GM12873 (cell line): ENCODE measurements around the gene CCDC82.

Source experiments
- TF ChIP-seq, protein P1 (sequence below): IDR thresholded peaks from 2 replicates; pipeline ENCODE4 v1.5.1; 2012; ENCODE audit warnings: low read depth, mild to moderate bottlenecking, moderate library complexity, low read length, control low read depth; ENCODE audit not compliant: insufficient read depth; ENCODE audit errors: missing control alignments

CCDC82 gene

DNA sequence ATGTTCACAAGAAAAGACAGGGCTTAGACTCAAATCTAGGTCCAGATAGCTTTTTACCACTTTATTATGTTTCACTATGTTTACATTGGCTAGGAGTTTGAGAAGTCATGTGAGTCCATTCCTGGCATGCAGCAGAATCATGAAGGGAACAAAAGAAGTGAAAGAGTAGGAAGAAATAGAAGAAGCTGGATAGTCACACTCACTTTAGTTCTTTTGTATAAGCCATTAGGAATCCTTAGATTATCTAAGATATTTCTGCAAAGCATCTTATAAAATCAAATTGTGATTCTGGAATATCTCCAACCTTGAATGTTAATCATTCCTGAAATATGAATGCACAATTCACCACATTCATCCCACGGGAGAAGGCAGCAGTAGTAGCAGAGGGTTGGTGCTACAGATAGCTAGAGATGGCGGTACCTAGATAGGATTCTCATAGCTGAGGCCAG lies 78.6 kb downstream of the CCDC82 start:
- TF ChIP-seq, protein P1, sequence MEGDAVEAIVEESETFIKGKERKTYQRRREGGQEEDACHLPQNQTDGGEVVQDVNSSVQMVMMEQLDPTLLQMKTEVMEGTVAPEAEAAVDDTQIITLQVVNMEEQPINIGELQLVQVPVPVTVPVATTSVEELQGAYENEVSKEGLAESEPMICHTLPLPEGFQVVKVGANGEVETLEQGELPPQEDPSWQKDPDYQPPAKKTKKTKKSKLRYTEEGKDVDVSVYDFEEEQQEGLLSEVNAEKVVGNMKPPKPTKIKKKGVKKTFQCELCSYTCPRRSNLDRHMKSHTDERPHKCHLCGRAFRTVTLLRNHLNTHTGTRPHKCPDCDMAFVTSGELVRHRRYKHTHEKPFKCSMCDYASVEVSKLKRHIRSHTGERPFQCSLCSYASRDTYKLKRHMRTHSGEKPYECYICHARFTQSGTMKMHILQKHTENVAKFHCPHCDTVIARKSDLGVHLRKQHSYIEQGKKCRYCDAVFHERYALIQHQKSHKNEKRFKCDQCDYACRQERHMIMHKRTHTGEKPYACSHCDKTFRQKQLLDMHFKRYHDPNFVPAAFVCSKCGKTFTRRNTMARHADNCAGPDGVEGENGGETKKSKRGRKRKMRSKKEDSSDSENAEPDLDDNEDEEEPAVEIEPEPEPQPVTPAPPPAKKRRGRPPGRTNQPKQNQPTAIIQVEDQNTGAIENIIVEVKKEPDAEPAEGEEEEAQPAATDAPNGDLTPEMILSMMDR, result no peak

DNA sequence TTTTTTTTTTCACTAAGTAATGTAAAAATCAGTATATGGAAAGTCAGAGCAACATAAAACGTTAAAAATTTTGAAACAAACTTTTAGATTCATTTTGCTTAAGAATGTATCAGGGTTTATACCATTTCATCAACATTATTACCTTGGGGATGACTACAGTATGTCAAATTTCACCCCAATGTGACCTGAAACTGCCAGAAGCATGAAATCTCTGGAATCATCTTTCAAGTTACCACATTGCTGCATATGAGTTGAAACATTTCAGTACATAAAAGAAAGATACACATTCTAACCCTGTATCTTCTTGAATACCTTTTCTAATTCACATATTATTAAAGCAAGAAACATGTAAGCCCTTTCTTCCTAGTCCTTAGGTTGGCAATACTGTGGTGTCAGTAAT lies 79.5 kb downstream of the CCDC82 start:
- TF ChIP-seq, protein P1, result no peak

DNA sequence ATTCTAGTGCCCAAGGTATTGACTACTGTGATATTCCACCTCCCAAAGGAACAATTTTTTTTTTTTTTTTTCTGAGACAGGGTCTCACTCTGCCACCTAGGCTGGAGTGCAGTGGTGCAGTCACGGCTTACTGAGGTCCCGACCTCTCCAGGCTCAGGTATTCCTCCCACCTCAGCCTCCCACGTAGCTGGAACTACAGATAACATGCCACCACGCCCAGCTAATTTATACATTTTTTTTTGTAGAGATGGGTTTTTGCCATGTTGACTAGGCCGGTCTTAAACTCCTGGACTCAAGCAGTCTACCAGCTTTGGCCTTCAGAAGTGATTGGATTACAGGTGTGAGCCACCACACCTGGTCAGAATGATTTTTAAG lies 80.1 kb downstream of the CCDC82 start:
- TF ChIP-seq, protein P1, result no peak

DNA sequence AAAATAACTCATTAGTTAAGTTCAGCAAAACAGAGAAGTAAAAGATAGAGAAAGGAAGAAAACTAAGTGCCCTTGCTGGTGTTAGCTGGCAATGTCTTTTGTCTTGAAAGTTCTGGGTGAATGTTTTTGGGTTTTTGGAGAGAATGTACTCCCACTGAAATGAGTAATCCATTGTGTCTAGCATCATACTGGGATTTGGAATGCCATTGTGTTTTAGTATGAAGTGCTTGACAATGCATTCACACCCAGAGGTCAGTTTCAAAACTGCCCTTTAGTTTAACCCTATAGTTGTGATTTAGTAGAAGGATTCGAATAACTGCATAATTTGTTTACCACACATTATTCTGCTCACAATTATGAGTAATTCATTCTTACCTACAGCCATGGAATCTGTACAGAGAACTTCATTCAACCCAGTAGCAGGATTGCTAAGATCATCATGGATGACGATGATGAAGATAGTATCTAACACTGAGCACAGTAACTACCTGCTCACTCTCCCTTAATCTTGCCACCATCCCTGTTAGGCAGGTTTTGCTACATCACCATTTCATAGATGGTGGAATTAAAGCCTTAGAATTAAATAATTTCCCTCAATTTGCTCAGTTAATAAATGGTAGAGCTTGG lies 80.6 kb downstream of the CCDC82 start:
- TF ChIP-seq, protein P1, result no peak

DNA sequence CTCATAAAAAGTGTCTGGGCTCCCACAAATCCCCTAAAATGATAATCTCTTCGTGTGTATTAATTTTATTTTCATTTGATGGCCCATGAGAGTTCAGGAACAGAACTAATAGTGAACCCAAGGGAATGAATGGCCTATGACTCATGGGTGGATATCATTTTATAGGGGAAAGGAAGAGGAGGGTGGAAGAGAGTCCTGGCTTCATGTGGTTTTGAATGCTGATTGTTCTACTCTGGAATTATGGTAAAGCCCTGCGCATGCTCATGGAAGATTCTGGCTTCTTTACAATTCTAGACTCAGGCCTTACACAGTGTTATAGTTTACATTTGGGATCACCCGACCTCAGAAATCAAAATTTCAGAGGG lies 82.0 kb downstream of the CCDC82 start:
- TF ChIP-seq, protein P1, result no peak

DNA sequence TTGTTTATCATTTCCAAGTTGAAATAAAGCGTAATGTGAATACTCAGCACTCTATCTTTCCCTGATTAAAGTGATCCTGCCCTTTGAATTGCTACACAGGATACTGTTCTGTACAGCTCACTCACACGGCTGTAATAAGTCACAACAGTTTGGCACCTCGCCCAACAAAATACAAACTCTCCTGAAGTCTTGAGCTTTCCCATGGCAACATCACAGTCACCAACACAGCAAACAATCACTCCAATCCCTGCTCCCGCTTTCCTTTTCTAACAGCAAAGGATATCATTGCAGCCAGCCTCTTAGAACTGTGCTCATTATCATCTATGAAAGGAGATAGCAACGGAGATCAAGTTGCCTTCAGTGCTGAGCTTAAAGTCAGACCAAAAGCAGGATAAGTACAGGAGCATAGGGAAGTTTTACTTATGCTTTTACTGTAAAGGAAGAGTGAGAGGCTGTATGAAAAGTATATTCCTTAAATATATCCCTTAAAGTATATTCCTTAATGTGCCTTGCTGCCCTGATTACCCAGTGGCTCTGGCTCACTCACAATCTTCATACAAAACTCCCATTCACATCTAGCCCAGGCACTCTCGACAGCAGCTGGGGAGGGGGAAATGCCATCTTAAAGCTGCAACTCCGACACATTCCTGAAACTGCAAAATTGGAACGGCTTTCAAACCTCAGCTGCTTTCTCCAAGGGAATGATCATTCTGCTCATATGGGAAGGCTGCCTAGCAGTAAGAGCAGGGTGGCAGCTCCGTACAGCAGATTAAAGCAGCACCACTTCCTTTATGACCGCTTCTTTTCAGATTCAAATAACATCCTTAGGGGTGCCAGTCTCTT lies 82.6 kb downstream of the CCDC82 start:
- TF ChIP-seq, protein P1, result no peak

DNA sequence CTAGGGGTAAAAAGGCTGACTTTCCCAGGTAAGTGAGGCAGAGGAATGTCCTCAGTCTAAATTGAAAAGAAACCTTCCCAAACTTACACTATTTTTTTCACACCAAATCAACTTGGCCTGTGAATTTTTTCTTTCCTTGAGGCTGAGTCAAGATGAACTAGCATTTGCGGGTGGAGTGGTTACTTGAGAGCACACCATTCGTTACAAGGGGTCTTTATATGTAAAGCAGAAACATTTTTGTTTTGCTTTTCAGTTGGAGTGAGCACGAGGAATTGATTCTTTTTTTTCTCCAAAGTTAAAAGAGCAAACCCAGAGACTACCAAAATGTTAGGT lies 83.1 kb downstream of the CCDC82 start:
- TF ChIP-seq, protein P1, result no peak
